ENCODE measurements around the gene PLCB3. TPM values are rescaled to one million over a fixed set of nuclear protein-coding genes. Genes with fewer than 3 reads are reported as not detected.
A peak's percentile ranks its signal among the peaks of the same experiment; 100 is the strongest.

PLCB3 gene
- total and polyA plus RNA-seq, 10 of the 15 experiments (the other 5 are each of a cell fraction or from before 2014, with no cell fraction given), result 0.03 to 10.3 (median 3.3) TPM

- TF ChIP-seq PML (IDR thresholded peaks at IDR 0.05; ENCODE audit: low read length), result no peak
- TF ChIP-seq IRF5 (IDR thresholded peaks at IDR 0.05; ENCODE audit: borderline replicate concordance), result no peak
- TF ChIP-seq USF2 (IDR thresholded peaks at IDR 0.05; ENCODE audit: borderline replicate concordance, low read depth, low read length), result no peak
- TF ChIP-seq TARDBP (IDR thresholded peaks at IDR 0.05; ENCODE audit: borderline replicate concordance), result peak; percentile 91
- no peak for TF ChIP-seq RCOR1 (conservative IDR thresholded peaks at IDR 0.05; ENCODE audit: low read depth, low read length)
- TF ChIP-seq ESRRA (IDR thresholded peaks at IDR 0.05; ENCODE audit: low read length), result no peak
- TF ChIP-seq ZSCAN29 (IDR thresholded peaks at IDR 0.05), result no peak
- peak; percentile 58 for TF ChIP-seq LARP7 (IDR thresholded peaks at IDR 0.05)
- no peak for TF ChIP-seq MLLT1 (IDR thresholded peaks at IDR 0.05)
- TF ChIP-seq KAT2A (conservative IDR thresholded peaks at IDR 0.05; ENCODE audit: control insufficient read depth, low read depth, low read length), result no peak
- no peak for TF ChIP-seq PAX5 (IDR thresholded peaks at IDR 0.05; ENCODE audit: borderline replicate concordance, low read depth, low read length)
- TF ChIP-seq NFXL1 (IDR thresholded peaks at IDR 0.05; ENCODE audit: borderline replicate concordance), result no peak
- no peak for TF ChIP-seq ZBED1 (IDR thresholded peaks at IDR 0.05; ENCODE audit: borderline replicate concordance)
- no peak for TF ChIP-seq MTA3 (IDR thresholded peaks at IDR 0.05; ENCODE audit: borderline replicate concordance, low read length)
- TF ChIP-seq EGR1 (IDR thresholded peaks at IDR 0.05; ENCODE audit: borderline replicate concordance in 1 of 2, low read depth in 2 of 2, low read length in 2 of 2), result peak in 1 of 2 experiments; percentile 57; a peak in 2 of 3 replicates
- TF ChIP-seq PAX8 (IDR thresholded peaks at IDR 0.05), result no peak
- TF ChIP-seq HCFC1 (IDR thresholded peaks at IDR 0.05; ENCODE audit: low read length), result peak; percentile 91
- TF ChIP-seq ATF2 (IDR thresholded peaks at IDR 0.05; ENCODE audit: low read length), result no peak
- TF ChIP-seq HDAC2 (IDR thresholded peaks at IDR 0.05), result no peak
- TF ChIP-seq PRDM15 (CRISPR knock-in tag; IDR thresholded peaks at IDR 0.05), result no peak
Measured at GRCh38 chr11:64246871-64247728, 4.2 kb upstream of the PLCB3 start, which contains the start of gene PPP1R14B (continued).
